ENCODE measurements around the gene RASAL2.

The RASAL2 gene

GRCh38 chr1:178267646-178268094 lies 173.8 kb downstream of the RASAL2 start:
- TF ChIP-seq, protein P1, sequence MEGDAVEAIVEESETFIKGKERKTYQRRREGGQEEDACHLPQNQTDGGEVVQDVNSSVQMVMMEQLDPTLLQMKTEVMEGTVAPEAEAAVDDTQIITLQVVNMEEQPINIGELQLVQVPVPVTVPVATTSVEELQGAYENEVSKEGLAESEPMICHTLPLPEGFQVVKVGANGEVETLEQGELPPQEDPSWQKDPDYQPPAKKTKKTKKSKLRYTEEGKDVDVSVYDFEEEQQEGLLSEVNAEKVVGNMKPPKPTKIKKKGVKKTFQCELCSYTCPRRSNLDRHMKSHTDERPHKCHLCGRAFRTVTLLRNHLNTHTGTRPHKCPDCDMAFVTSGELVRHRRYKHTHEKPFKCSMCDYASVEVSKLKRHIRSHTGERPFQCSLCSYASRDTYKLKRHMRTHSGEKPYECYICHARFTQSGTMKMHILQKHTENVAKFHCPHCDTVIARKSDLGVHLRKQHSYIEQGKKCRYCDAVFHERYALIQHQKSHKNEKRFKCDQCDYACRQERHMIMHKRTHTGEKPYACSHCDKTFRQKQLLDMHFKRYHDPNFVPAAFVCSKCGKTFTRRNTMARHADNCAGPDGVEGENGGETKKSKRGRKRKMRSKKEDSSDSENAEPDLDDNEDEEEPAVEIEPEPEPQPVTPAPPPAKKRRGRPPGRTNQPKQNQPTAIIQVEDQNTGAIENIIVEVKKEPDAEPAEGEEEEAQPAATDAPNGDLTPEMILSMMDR (IDR thresholded peaks at IDR 0.05), result no peak
- H3K4me1 ChIP-seq (ENCODE audit: control insufficient read depth in 1 of 2, insufficient read depth in 1 of 2, low read depth in 1 of 2, low read length in 1 of 2), result no peaks in the 10 kb centered on the region
- H3K27ac ChIP-seq, result no peak overlapping the region
- H3K4me3 ChIP-seq (ENCODE audit: low read depth in 1 of 2, low read length in 1 of 2), result no peak overlapping the region
- H3K27me3 ChIP-seq, result no peaks in the 10 kb centered on the region
- H3K9me3 ChIP-seq, result no peaks in the 10 kb centered on the region
- no peaks in the 10 kb centered on the region for H3K36me3 ChIP-seq

GRCh38 chr1:178271471-178271870 lies 177.6 kb downstream of the RASAL2 start:
- H3K9me3 ChIP-seq, result no peaks in the 10 kb centered on the region
- peaks cover 15 to 29% of the 10 kb centered on the region in 2 experiments for H3K4me1 ChIP-seq (ENCODE audit: control insufficient read depth in 1 of 2, insufficient read depth in 1 of 2, low read depth in 1 of 2, low read length in 1 of 2)
- H3K4me3 ChIP-seq (ENCODE audit: low read depth in 1 of 2, low read length in 1 of 2), result no peak overlapping the region
- no peaks in the 10 kb centered on the region for H3K36me3 ChIP-seq
- TF ChIP-seq, protein P1 (IDR thresholded peaks at IDR 0.05), result no peak
- no peak overlapping the region for H3K27ac ChIP-seq
- H3K27me3 ChIP-seq, result no peaks in the 10 kb centered on the region

- Histone ChIP-seq H3K4me1 (ENCODE audit: control insufficient read depth in 1 of 2, insufficient read depth in 1 of 2, low read depth in 1 of 2, low read length in 1 of 2) (peaks cover 33 to 48% of the 10 kb centered on the region in 2 experiments), H3K9me3 (no peaks in the 10 kb centered on the region), H3K36me3 (no peaks in the 10 kb centered on the region), H3K27me3 (no peaks in the 10 kb centered on the region), H3K4me3 (ENCODE audit: low read depth in 1 of 2, low read length in 1 of 2) (no peak overlapping the region), H3K27ac (no peak overlapping the region)
- TF ChIP-seq, protein P1 (IDR thresholded peaks at IDR 0.05), result no peak
These were observed 180.0 kb downstream of the RASAL2 start for GRCh38 chr1:178273707-178274410.

GRCh38 chr1:178275049-178275448 lies 181.1 kb downstream of the RASAL2 start:
- Histone ChIP-seq H3K36me3 (no peaks in the 10 kb centered on the region), H3K27me3 (no peaks in the 10 kb centered on the region), H3K4me3 (ENCODE audit: low read depth in 1 of 2, low read length in 1 of 2) (no peak overlapping the region), H3K4me1 (ENCODE audit: control insufficient read depth in 1 of 2, insufficient read depth in 1 of 2, low read depth in 1 of 2, low read length in 1 of 2) (peaks cover 39 to 56% of the 10 kb centered on the region in 2 experiments), H3K9me3 (no peaks in the 10 kb centered on the region), H3K27ac (no peak overlapping the region)
- TF ChIP-seq, protein P1 (IDR thresholded peaks at IDR 0.05), result no peak

DNA sequence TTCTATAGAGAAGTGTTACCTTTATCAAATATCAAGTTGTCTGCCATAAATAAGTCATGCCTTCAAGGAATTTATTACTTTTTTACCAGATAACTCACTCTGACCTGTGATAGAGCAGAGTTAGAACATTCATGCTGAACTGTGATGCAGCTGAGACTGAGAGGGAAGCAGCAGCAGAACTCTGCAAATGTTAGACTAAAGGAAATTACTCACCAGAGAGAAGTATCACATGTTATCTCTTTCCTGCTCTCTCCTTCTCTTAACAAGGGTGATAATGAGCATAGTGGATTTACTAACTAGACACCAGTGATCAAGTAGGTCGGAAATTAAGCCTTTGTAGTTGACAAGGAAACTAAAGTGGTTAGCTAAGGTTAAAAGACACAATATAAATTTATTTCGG lies 181.6 kb downstream of the RASAL2 start:
- TF ChIP-seq, protein P1 (IDR thresholded peaks at IDR 0.05), result no peak
- Histone ChIP-seq H3K9me3 (no peaks in the 10 kb centered on the region), H3K27ac (no peak overlapping the region), H3K4me3 (ENCODE audit: low read depth in 1 of 2, low read length in 1 of 2) (no peak overlapping the region), H3K4me1 (ENCODE audit: control insufficient read depth in 1 of 2, insufficient read depth in 1 of 2, low read depth in 1 of 2, low read length in 1 of 2) (peaks cover 39 to 56% of the 10 kb centered on the region in 2 experiments), H3K27me3 (no peaks in the 10 kb centered on the region), H3K36me3 (no peaks in the 10 kb centered on the region)

Data from neutrophil (primary cell).